ENCODE results near the gene ABCC5.

ABCC5 gene

GRCh38 chr3:183897606-183898005 lies 120.1 kb downstream of the ABCC5 start:
- TF ChIP-seq CTCF (IDR thresholded peaks at IDR 0.05; ENCODE audit: extremely low read depth, missing control alignments) = no peak
- no peak for DNase-seq (ENCODE audit: low spot score)

GRCh38 chr3:183896610-183897009 lies 121.1 kb downstream of the ABCC5 start:
- no peak for DNase-seq (ENCODE audit: low spot score)
- TF ChIP-seq CTCF (IDR thresholded peaks at IDR 0.05; ENCODE audit: extremely low read depth, missing control alignments) = no peak

- no peak for TF ChIP-seq CTCF (IDR thresholded peaks at IDR 0.05; ENCODE audit: extremely low read depth, missing control alignments)
- DNase-seq (ENCODE audit: low spot score) = no peak
Observed at GRCh38 chr3:183896184-183896583, 121.5 kb downstream of the ABCC5 start.

DNA sequence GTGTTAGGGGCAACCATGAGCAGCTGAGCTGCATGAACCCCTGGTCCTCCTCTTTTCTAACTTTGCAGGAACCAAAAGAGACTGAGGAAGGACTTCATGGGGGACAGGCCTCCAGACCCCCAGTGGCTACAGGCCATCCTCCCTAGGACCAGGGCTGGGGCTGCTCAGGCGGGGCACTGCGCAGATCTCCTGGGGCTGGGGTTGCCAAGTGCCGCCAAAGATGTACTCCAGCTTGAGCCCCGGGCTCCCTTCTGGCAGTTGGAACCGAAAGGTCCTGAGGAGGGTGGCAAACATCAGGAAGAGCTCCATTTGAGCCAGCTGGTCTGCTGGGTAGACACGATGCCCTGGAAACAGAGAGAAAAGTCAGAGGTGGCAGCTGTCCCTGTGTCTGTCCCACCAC lies 121.9 kb downstream of the ABCC5 start:
- no peak for TF ChIP-seq CTCF (IDR thresholded peaks at IDR 0.05; ENCODE audit: extremely low read depth, missing control alignments)

GRCh38 chr3:183895296-183895695 lies 122.4 kb downstream of the ABCC5 start:
- peak; percentile 72 for TF ChIP-seq CTCF (IDR thresholded peaks at IDR 0.05; ENCODE audit: extremely low read depth, missing control alignments)

More for the DNA sequence above, 121.9 kb downstream of the ABCC5 start:
- no peak for DNase-seq (ENCODE audit: low spot score)

DNA sequence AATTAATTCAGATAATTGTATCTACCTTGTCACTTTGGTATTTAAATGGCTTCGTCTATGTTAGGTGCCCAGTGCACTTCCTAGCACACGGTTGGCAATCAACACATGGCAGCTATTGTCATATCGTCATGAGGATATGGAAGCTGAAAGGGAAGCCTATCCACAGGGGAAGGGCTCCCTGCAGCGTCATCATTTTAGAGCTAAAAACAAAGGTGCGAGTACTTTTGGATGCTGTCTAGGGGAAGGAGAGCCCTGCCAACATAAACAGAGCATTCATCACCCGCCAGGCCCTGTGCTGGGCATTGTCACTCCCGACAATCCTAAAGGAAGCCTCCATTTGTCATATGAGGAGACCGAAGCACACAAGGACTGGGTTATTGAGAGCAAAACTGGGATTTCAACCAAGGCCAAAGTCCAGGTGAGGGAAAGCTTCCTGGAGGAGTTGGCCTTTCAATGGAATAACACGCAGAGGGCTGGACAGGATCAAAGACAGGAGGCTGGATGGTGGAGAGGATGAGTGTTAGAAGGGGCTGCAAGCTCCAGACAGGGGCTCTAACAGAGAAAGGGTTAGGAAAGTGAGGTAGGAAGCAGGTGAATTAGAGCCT lies 125.0 kb downstream of the ABCC5 start:
- TF ChIP-seq CTCF (IDR thresholded peaks at IDR 0.05; ENCODE audit: extremely low read depth, missing control alignments) = no peak
- no peak for DNase-seq (ENCODE audit: low spot score)

More at GRCh38 chr3:183895296-183895695, 122.4 kb downstream of the ABCC5 start:
- DNase-seq (ENCODE audit: low spot score) = peak; percentile 85

- TF ChIP-seq CTCF (IDR thresholded peaks at IDR 0.05; ENCODE audit: extremely low read depth, missing control alignments) = no peak
- DNase-seq (ENCODE audit: low spot score) = no peak
Observed at GRCh38 chr3:183885766-183886165, 131.9 kb downstream of the ABCC5 start.

Data from GM20000 (cell line).